H1 (cell line): ENCODE results near the gene PML. TPM values are rescaled to one million over a fixed set of nuclear protein-coding genes. Genes with fewer than 3 reads are reported as not detected.
"Not testable (repeated sequence)": the region's sequence is repeated elsewhere in the genome, so short reads cannot be mapped to it uniquely, and the experiment has no call there.

Experiments used
- CTCF ChIA-PET: fragments of 300-600 bp; sonication (Branson Sonifier 250); formaldehyde crosslinking; loops from one replicate; lab custom pipeline; 2021; ENCODE audit not compliant: partially characterized antibody; lab: Charles Lee
- POLR2A ChIA-PET: fragments of 300-600 bp; sonication (Branson Sonifier 250); formaldehyde crosslinking; loops from one replicate; lab custom pipeline; 2021; ENCODE audit warnings: inconsistent platforms; ENCODE audit not compliant: partially characterized antibody; lab: Charles Lee
- DNase-seq, 2 experiments: peaks; one replicate each; pipeline versions ENCODE4 v3.0.0 to v3.0.0-alpha.2; 2010 to 2022; ENCODE audit warnings: low spot score in 2 of 2, low read depth in 1 of 2, mixed read lengths in 1 of 2
- FAIRE-seq: peaks from 2 replicates; lab custom pipeline; 2011; peaks lifted over from hg19 to GRCh38; lab: Jason Lieb, UNC
- H2AFZ ChIP-seq: 2 replicates; pipeline ENCODE4 v1.8.1; 2012; ENCODE audit warnings: low read length, inconsistent platforms
- H2AK5ac ChIP-seq: 2 replicates; pipeline ENCODE4 v1.6.1; 2013; ENCODE audit warnings: low read depth, low read length
- H2BK120ac ChIP-seq: replicated peaks from 2 replicates; pipeline ENCODE3; 2013; ENCODE audit warnings: low read depth, low read length, inconsistent platforms
- H2BK12ac ChIP-seq: 2 replicates; pipeline ENCODE4 v1.6.1; 2013; ENCODE audit warnings: low read depth, low read length
- H2BK15ac ChIP-seq: 2 replicates; pipeline ENCODE4 v1.6.1; 2013; ENCODE audit warnings: low read length
- H2BK20ac ChIP-seq: 2 replicates; pipeline ENCODE4 v1.6.1; 2013; ENCODE audit warnings: low read length
- H2BK5ac ChIP-seq: 2 replicates; pipeline ENCODE4 v1.6.1; 2013; ENCODE audit warnings: low read depth, low read length
- H3K14ac ChIP-seq: 2 replicates; pipeline ENCODE4 v1.6.1; 2013; ENCODE audit warnings: inconsistent platforms; ENCODE audit not compliant: insufficient read length
- H3K18ac ChIP-seq: 2 replicates; pipeline ENCODE4 v1.6.1; 2013; ENCODE audit warnings: low read length; ENCODE audit errors: extremely low read depth
- H3K23ac ChIP-seq: 2 replicates; pipeline ENCODE4 v1.6.1; 2013; ENCODE audit warnings: inconsistent platforms; ENCODE audit not compliant: insufficient read length
- H3K23me2 ChIP-seq: 2 replicates; pipeline ENCODE4 v1.6.1; 2013; ENCODE audit warnings: low read depth, low read length
- H3K27ac ChIP-seq: 2 replicates; pipeline ENCODE4 v1.6.1; 2011; ENCODE audit warnings: low read depth, low read length, inconsistent platforms
- H3K27me3 ChIP-seq, 4 experiments: replicated peaks in 1 of 4; 1 replicate in 1 of 4; 2 replicates in 3 of 4; pipeline versions ENCODE4 v1.6.1 to v1.8.1; 2011 to 2013; ENCODE audit warnings: low read length in 3 of 4, mild to moderate bottlenecking in 3 of 4, inconsistent platforms in 2 of 4, mixed read lengths in 2 of 4, moderate library complexity in 1 of 4; ENCODE audit not compliant: control insufficient read depth in 3 of 4, insufficient read depth in 3 of 4; ENCODE audit errors: extremely low read depth in 1 of 4
- H3K36me3 ChIP-seq, 4 experiments: 2 replicates each; pipeline versions ENCODE4 v1.6.1 to v1.8.1; 2011 to 2013; ENCODE audit warnings: mild to moderate bottlenecking in 4 of 4, low read length in 3 of 4, moderate library complexity in 2 of 4, control low read depth in 1 of 4, inconsistent platforms in 1 of 4; ENCODE audit not compliant: insufficient read depth in 4 of 4, control insufficient read depth in 2 of 4
- H3K4ac ChIP-seq: replicated peaks from 2 replicates; pipeline ENCODE3; 2013; ENCODE audit warnings: low read length, low read depth, mixed read lengths, inconsistent platforms; ENCODE audit not compliant: insufficient read length
- H3K4me1 ChIP-seq, 4 experiments: replicated peaks in 1 of 4; 1 replicate in 1 of 4; 2 replicates in 3 of 4; pipeline versions ENCODE4 v1.6.1 to v1.8.1; 2011 to 2013; ENCODE audit warnings: low read length in 3 of 4, inconsistent platforms in 2 of 4, mixed read lengths in 1 of 4; ENCODE audit not compliant: insufficient read depth in 4 of 4, control insufficient read depth in 3 of 4
- H3K4me2 ChIP-seq, 2 experiments: 2 replicates each; pipeline versions ENCODE4 v1.6.1 to v1.8.1; 2011 to 2013; ENCODE audit warnings: low read depth in 2 of 2, low read length in 2 of 2, control low read depth in 1 of 2, inconsistent platforms in 1 of 2, mild to moderate bottlenecking in 1 of 2; ENCODE audit not compliant: insufficient read depth in 1 of 2
- H3K4me3 ChIP-seq, 4 experiments: fragments of 200-600, 300-600 bp in 1 of 4; sonication (generic), shearing (Covaris generic), sonication (Bioruptor Twin) in 1 of 4; 2 replicates each; pipeline versions ENCODE4 v1.5.1 to v1.8.1; 2011 to 2016; ENCODE audit warnings: low read length in 4 of 4, low read depth in 3 of 4, control low read depth in 2 of 4, inconsistent platforms in 2 of 4, mild to moderate bottlenecking in 2 of 4, mixed read lengths in 1 of 4, moderate library complexity in 1 of 4; ENCODE audit not compliant: insufficient read depth in 2 of 4; ENCODE audit errors: extremely low read depth in 1 of 4
- H3K56ac ChIP-seq: replicated peaks from 2 replicates; pipeline ENCODE3; 2013; ENCODE audit warnings: low read depth, mild to moderate bottlenecking, mixed read lengths, low read length, inconsistent platforms; ENCODE audit not compliant: insufficient read length
- H3K79me1 ChIP-seq: 2 replicates; pipeline ENCODE4 v1.6.1; 2013; ENCODE audit warnings: low read depth, low read length, control low read depth
- H3K79me2 ChIP-seq, 2 experiments: 2 replicates each; pipeline versions ENCODE4 v1.6.1 to v1.8.1; 2012 to 2013; ENCODE audit warnings: low read length in 2 of 2, mild to moderate bottlenecking in 2 of 2, inconsistent platforms in 1 of 2; ENCODE audit not compliant: insufficient read depth in 2 of 2, control insufficient read depth in 1 of 2
- H3K9ac ChIP-seq, 4 experiments: replicated peaks in 1 of 4; 1 replicate in 1 of 4; 2 replicates in 3 of 4; pipeline versions ENCODE4 v1.6.1 to v1.8.1; 2011 to 2013; ENCODE audit warnings: low read depth in 3 of 4, low read length in 3 of 4, control low read depth in 2 of 4, mild to moderate bottlenecking in 2 of 4, moderate library complexity in 2 of 4, inconsistent platforms in 1 of 4; ENCODE audit errors: extremely low read depth in 1 of 4
- H3K9me3 ChIP-seq, 2 experiments: 2 replicates each; pipeline versions ENCODE4 v1.6.1 to v1.8.1; 2012 to 2013; ENCODE audit warnings: mild to moderate bottlenecking in 2 of 2, moderate library complexity in 2 of 2, control low read depth in 1 of 2, inconsistent platforms in 1 of 2, low read depth in 1 of 2, low read length in 1 of 2, mixed read lengths in 1 of 2; ENCODE audit not compliant: insufficient read depth in 2 of 2
- H4K20me1 ChIP-seq, 2 experiments: replicated peaks in 1 of 2; 2 replicates each; pipeline versions ENCODE3 to v1.8.1; 2011 to 2013; ENCODE audit warnings: inconsistent platforms in 2 of 2, low read length in 2 of 2, mild to moderate bottlenecking in 1 of 2; ENCODE audit not compliant: insufficient read depth in 2 of 2, control insufficient read depth in 1 of 2
- H4K5ac ChIP-seq: 2 replicates; pipeline ENCODE4 v1.6.1; 2013; ENCODE audit warnings: low read length, low read depth, mixed read lengths, inconsistent platforms; ENCODE audit not compliant: insufficient read length
- H4K8ac ChIP-seq: 2 replicates; pipeline ENCODE4 v1.8.0; 2013; ENCODE audit warnings: mild to moderate bottlenecking, moderate library complexity, low read length, inconsistent platforms; ENCODE audit not compliant: insufficient read depth; ENCODE audit errors: extremely low read depth
- H4K91ac ChIP-seq: replicated peaks from 2 replicates; pipeline ENCODE3; 2013; ENCODE audit warnings: low read length, mixed read lengths, inconsistent platforms; ENCODE audit not compliant: insufficient read length
- CBX5 ChIP-seq: fragments of 300-800, 300-1000 bp; sonication (generic); IDR thresholded peaks from 2 replicates; pipeline ENCODE4 v1.7.1; 2016; ENCODE audit warnings: antibody characterized with exemption, low read length, low read depth
- CHD1 ChIP-seq: IDR thresholded peaks from 2 replicates; pipeline ENCODE4 v1.6.1; 2012; ENCODE audit warnings: low read depth, low read length, improper control_type of control experiment
- HDAC2 ChIP-seq, 2 experiments: fragments of 300-600 bp in 1 of 2; sonication (generic) in 1 of 2; IDR thresholded peaks; 2 replicates each; pipeline ENCODE4 v1.6.1; 2011 to 2012; ENCODE audit warnings: low read depth in 2 of 2, low read length in 2 of 2, mild to moderate bottlenecking in 2 of 2, moderate library complexity in 2 of 2, borderline replicate concordance in 1 of 2, inconsistent platforms in 1 of 2
- RAD21 ChIP-seq, 2 experiments: IDR thresholded peaks in 1 of 2; conservative IDR thresholded peaks in 1 of 2; 2 replicates each; pipeline ENCODE4 v1.6.1; 2011; ENCODE audit warnings: low read depth in 2 of 2, low read length in 2 of 2, improper control_type of control experiment in 1 of 2, inconsistent platforms in 1 of 2, mild to moderate bottlenecking in 1 of 2, moderate library complexity in 1 of 2
- SIRT6 ChIP-seq: IDR thresholded peaks from one replicate; pipeline ENCODE4 v1.7.1; 2012; ENCODE audit warnings: low read length, inconsistent platforms
- TAF1 ChIP-seq: IDR thresholded peaks from 2 replicates; pipeline ENCODE4 v1.6.1; 2011; ENCODE audit warnings: mild to moderate bottlenecking, low read depth, low read length
- WGBS, 2 experiments: shearing (Covaris generic) in 1 of 2; methylation state at CpG; one replicate each; pipeline versions ENCODE4 v1.1.6 to v1.1.7; 2013 to 2015; ENCODE audit warnings: low lambda C conversion rate in 2 of 2, mixed read lengths in 2 of 2, inconsistent platforms in 1 of 2, low coverage in 1 of 2, missing lambda C conversion rate in 1 of 2; ENCODE audit not compliant: insufficient replicate concordance in 2 of 2, insufficient coverage in 1 of 2, insufficient read length in 1 of 2; ENCODE audit errors: extremely low coverage in 1 of 2, missing lambda C conversion rate in 1 of 2; 5-methylcytosine and 5-hydroxymethylcytosine counted together
- polyA plus RNA-seq, 7 experiments: library from polyadenylated mRNA; depleted of rRNA in 3 of 7; stranded (reverse) in 5 of 7; unstranded in 2 of 7; fragments of >200 nt in 5 of 7; fragments of 200-250 nt in 2 of 7; gene quantifications; 1 replicate in 5 of 7; 2 replicates in 1 of 7; 4 replicates in 1 of 7; pipeline versions ENCODE4 v1.2.1 to v1.2.3, GENCODE V29; 2011 to 2013; ENCODE audit warnings: missing spikeins in 2 of 7, mixed read lengths in 2 of 7
- total RNA-seq: library from RNA; stranded (reverse); fragmentation: NEBNext Ultra II Directional; extraction: Animal tissue kit (Norgen Biotek cat#: 25700); gene quantifications from 2 replicates; pipeline ENCODE4 v1.2.1, GENCODE V29; 2021
- TF ChIP-seq, protein P1 (sequence below): IDR thresholded peaks from 2 replicates; pipeline ENCODE4 v1.6.1; 2012; ENCODE audit warnings: low read length, inconsistent platforms

The PML gene
- total and polyA plus RNA-seq, 2 of the 8 experiments (the other 6 are each of a cell fraction or from before 2014, with no cell fraction given): 14.9 to 30.3 TPM

GRCh38 chr15:73972984-73973682, 21.4 kb upstream of the PML start (continued):
- TF ChIP-seq RAD21 (IDR thresholded peaks at IDR 0.05 in 1 of 2, conservative IDR thresholded peaks at IDR 0.05 in 1 of 2; ENCODE audit: low read depth in 2 of 2, low read length in 2 of 2) (peak; percentile 97 to 99), TAF1 (no peak), CBX5 (no peak), CHD1 (no peak), SIRT6 (no peak), HDAC2 (IDR thresholded peaks at IDR 0.05; ENCODE audit: borderline replicate concordance in 1 of 2, low read depth in 2 of 2, low read length in 2 of 2) (no peak)
- TF ChIP-seq, protein P1, sequence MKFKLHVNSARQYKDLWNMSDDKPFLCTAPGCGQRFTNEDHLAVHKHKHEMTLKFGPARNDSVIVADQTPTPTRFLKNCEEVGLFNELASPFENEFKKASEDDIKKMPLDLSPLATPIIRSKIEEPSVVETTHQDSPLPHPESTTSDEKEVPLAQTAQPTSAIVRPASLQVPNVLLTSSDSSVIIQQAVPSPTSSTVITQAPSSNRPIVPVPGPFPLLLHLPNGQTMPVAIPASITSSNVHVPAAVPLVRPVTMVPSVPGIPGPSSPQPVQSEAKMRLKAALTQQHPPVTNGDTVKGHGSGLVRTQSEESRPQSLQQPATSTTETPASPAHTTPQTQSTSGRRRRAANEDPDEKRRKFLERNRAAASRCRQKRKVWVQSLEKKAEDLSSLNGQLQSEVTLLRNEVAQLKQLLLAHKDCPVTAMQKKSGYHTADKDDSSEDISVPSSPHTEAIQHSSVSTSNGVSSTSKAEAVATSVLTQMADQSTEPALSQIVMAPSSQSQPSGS: no peak

- H3K4me3 ChIP-seq, FAIRE-seq, POLR2A ChIA-PET: not testable (repeated sequence)
These were observed 20.8 kb upstream of the PML start for GRCh38 chr15:73973683-73974200.

More at GRCh38 chr15:73973683-73974200, 20.8 kb upstream of the PML start:
- not testable (repeated sequence) for H3K4me2 ChIP-seq, H2BK120ac ChIP-seq, H3K27ac ChIP-seq, H3K9me3 ChIP-seq, H4K91ac ChIP-seq, DNase-seq, H3K27me3 ChIP-seq, H3K23me2 ChIP-seq, H3K14ac ChIP-seq, H2BK20ac ChIP-seq, H3K36me3 ChIP-seq, H3K79me2 ChIP-seq, H4K8ac ChIP-seq, H3K18ac ChIP-seq, H3K56ac ChIP-seq, H2AFZ ChIP-seq, H2BK12ac ChIP-seq, H2BK5ac ChIP-seq, H3K4ac ChIP-seq, H2AK5ac ChIP-seq, H4K5ac ChIP-seq, H3K23ac ChIP-seq, H3K4me1 ChIP-seq, H2BK15ac ChIP-seq, H3K79me1 ChIP-seq, H3K9ac ChIP-seq, H4K20me1 ChIP-seq
- CTCF ChIA-PET: interaction anchor here (0.6 to 12.9 kb wide), 31 partner anchors 9 to 352 kb away, joined by 3 to 174 read pairs (median 5); partner anchors contain the start of genes PML and STOML1
- 97% methylated on average over 22 of the region's 39 CpGs; no CpG with 5 or more reads in 1 of the 2 experiments for WGBS, 2 experiments
